CD4-positive, alpha-beta T cell treated with Interleukin-6 at 100 ng/mL for 8 hours (primary cell): ENCODE results near the gene RAI2.

Experiments
- DNase-seq: peaks from one replicate; pipeline ENCODE4 v3.0.0-alpha.2; 2020; ENCODE audit warnings: mixed read lengths, low spot score

Gene RAI2

GRCh38 chrX:17860811-17861488 lies at the start of gene RAI2:
Gene RAI2 (minus strand): TSS chrX:17861298. CDS start chrX:17802010, 59,288 bp downstream.
- peak; percentile 13 for DNase-seq

DNA sequence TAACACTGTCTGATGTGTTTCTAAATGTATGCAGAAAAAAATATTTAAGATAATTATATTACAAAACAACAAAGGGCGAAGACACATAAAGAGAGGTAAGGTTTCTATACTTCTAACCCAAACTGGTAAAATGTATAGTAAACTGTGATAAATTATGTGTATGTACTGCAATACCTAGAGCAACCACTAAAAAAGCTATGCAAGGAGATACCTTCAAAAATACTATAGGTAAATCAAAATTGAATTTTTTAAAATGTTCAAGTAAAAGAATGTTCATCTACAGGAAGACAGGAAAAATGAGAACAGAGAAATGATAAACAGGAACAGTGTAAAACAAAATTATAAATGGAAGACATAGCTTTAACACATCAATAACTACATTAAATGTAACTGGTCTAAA lies 27.3 kb upstream of the RAI2 start:
- DNase-seq: no peak

- DNase-seq: no peak
These were observed 21.6 kb upstream of the RAI2 start for GRCh38 chrX:17882680-17883079.

GRCh38 chrX:17878028-17878670 lies 17.1 kb upstream of the RAI2 start:
- no peak for DNase-seq

DNA sequence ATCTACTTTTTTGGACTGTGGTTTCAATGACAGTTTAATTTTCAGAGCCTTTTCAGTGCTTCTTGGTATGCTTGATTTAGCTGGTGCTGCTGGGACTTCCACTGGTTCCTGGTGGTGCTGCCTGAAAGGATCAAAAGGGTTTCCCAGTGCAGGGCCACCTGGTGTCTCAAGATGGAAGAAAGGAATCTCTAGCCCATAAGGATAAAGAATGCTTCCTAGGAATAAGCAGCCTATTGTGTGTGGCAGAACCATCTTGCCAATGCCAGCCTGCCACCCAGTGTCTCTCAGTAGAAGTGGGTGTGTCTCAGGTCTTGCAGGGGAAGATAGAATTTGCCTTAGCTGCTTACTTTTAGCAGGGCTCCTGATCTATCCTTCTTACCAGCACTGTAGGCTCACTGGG lies 15.0 kb upstream of the RAI2 start:
- no peak for DNase-seq

GRCh38 chrX:17869580-17869979 lies 8.5 kb upstream of the RAI2 start:
- DNase-seq: no peak

- DNase-seq: no peak
These were observed 452 bp upstream of the RAI2 start for GRCh38 chrX:17861489-17862011.

DNA sequence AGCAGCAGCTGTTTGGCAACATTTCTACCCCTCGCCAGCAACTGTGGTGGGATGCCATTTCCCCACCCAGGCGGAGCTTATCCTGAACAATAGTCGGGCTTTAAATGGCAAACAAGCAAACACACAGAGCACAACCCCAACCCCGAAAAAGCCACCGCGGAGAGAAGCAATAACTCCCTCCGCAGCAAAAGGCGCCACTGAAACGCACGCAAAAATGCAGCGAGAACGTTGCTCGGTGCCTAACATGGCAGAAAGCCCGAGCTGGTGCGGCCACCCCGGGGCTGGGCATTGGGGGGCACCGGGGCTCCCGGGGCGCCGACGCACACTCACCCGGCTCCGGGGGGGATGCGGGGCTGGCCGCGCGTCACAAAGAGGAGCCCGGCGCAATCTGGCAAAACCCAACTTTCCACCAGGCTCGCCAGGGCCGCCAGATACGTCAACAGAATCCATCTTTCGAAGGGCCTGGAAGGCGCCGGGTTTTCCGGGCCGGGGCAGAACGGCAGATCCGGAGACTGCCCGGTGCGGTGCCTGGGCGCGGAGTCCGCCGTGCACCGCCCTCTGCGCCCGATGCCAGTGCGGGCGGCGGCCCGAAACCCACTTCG lies 818 bp downstream of the RAI2 start:
- DNase-seq: no peak

GRCh38 chrX:17859609-17860178 lies 1.4 kb downstream of the RAI2 start:
- no peak for DNase-seq

DNA sequence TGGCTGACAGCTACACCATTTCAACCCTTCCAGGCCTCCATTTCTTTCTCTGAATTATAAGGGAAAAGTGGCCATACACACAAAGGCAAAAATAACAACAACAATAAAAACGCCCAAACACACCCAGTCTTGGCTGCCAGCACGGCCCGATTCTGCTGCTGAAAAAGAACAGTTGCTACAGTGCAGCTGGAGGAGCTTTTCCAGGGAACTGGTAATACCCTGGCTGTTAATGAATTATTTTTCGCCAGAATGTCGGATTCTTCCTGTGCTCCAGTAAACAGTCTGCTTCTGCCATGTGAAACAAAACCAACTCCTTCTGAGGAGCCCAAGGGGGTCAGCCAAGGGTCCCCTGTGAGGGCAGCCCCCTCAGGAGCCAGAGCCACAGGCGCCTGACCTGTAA lies 6.6 kb downstream of the RAI2 start:
- DNase-seq: no peak

DNA sequence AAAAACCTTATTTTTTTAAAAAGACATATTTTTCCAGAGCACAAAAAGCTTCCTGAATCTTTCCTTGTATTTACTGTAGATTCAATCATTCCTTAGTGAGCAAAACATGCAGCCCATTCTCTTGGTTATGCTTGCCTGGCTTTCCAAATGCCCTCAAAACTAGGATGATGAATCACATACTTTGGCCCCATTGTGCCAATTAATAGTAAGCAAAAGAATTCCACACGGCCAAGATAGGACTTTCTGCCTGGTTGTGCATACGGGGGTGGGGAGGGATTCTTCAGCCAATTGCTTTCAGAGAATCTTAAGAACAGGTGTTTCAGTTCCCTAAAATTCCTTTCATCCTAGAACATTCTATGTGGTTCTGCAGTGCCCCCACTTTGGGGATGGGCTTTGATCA lies 7.0 kb downstream of the RAI2 start:
- no peak for DNase-seq

GRCh38 chrX:17851874-17852273 lies 9.2 kb downstream of the RAI2 start:
- DNase-seq: no peak

GRCh38 chrX:17848545-17849265 lies 12.4 kb downstream of the RAI2 start:
- no peak for DNase-seq

DNA sequence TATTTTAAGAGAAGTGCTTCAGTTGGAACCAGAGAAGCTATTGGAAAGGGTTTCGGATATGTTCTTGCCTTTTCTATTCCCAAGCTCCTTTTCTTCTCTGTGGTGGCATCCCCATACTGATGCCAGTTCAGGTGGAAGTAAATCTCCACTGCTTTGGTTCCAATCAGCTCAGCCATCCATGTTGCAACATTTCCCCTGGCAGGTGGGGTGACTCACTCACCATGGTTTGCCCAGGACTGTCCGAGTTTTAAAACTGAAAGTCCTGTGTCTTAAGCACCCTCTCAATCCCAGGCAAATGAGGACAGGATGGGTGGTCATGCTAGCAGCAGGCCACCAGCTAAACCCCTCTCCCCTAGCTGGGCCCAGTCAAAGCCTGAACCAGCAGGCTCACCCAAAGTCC lies 15.1 kb downstream of the RAI2 start:
- no peak for DNase-seq

DNA sequence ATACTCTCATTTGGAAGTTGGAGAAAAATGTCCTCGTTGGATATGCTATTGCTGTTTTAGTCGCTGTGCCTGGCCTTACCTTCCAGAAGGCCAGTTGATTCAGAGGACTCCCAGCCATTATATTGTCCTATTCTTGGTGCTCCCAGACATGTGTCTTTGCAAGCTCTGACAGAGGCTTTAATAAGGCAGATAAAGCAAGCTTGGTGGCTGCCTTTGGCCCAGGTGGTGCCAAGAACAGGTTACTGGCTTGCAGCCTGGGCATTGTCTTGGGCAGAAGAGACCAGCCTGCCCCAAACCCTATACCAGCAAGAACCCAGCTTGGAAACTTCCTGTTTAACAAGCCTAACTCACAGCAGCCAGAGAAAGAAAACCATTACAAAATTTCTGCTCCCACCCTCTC lies 16.9 kb downstream of the RAI2 start:
- no peak for DNase-seq

DNA sequence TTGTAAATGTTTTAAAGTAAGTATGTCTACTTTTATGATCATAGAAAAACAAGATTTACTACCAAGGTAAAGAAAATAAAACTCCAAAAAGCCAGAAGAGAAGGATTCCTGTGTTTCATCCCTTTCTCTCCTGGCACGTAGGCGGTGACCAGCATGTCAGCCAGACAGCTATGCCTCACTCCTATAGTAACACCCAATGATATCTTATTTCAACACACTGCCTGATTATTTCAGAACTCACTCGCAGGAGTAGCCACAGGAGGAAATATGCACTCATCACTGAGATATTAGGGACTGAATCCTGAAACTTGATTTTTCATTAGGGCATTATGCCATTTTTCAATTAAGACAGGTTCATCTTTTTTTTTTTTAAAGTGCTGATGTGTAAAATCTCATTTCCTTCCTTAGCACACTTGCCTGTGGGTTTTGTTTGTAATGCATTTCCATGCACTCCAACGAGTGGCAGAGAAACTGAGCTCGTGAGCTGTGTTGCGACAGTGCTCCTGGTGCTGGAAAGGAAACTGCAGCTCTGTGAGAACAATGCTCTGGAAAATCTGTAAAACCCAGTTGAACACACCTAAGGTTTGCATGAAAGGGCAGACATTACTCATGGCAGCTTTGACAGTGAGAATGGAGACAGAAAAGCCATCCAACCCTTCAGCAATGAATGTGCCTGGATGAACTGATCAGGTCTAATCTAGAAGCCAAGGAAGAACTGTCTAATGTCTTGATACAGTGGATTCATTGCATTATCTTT lies 18.2 kb downstream of the RAI2 start:
- no peak for DNase-seq

GRCh38 chrX:17839269-17839668 lies 21.8 kb downstream of the RAI2 start:
- no peak for DNase-seq

GRCh38 chrX:17836830-17837229 lies 24.3 kb downstream of the RAI2 start:
- DNase-seq: no peak

DNA sequence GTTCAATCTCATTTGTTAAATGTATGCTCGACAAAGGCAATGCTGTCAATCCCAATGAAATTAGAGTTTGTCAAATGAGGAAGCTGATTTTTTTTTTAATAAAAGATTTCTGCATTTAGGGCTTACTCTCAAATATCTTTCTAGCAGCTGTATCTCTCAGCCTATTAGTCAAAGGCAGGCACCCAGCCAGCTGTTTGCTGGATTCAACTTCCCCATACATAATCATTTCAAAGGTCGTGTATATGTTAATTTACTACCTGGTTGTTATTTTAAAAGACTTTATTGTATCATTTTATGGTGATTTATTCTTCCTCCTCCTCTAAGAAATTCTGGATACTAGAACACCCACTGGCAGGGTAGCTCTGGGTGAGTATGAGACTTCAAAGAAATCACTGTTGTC lies 27.1 kb downstream of the RAI2 start:
- DNase-seq: no peak

- DNase-seq: no peak
These were observed 29.8 kb downstream of the RAI2 start for GRCh38 chrX:17831255-17831654.

- DNase-seq: no peak
These were observed 30.9 kb downstream of the RAI2 start for GRCh38 chrX:17830211-17830610.

- no peak for DNase-seq
These were observed 31.5 kb downstream of the RAI2 start for GRCh38 chrX:17829566-17829965.
